A673 (cell line): Measurements from ENCODE around the gene STK32A.

Experiments used
- EZH2 ChIP-seq: fragments of 200-600 bp; sonication (generic); IDR thresholded peaks from 2 replicates; pipeline ENCODE4 v1.6.1; 2017; ENCODE audit warnings: borderline replicate concordance, low read depth, mild to moderate bottlenecking, mixed read lengths, antibody characterized with exemption, low read length; ENCODE audit not compliant: poor library complexity, severe bottlenecking
- TF ChIP-seq, protein P1 (sequence below): fragments of 300-800, 200-600 bp; sonication (generic); conservative IDR thresholded peaks from 2 replicates; pipeline ENCODE4 v1.5.1; 2017; ENCODE audit warnings: low read depth, mild to moderate bottlenecking, antibody characterized with exemption, low read length, moderate library complexity, mixed read lengths

DNA sequence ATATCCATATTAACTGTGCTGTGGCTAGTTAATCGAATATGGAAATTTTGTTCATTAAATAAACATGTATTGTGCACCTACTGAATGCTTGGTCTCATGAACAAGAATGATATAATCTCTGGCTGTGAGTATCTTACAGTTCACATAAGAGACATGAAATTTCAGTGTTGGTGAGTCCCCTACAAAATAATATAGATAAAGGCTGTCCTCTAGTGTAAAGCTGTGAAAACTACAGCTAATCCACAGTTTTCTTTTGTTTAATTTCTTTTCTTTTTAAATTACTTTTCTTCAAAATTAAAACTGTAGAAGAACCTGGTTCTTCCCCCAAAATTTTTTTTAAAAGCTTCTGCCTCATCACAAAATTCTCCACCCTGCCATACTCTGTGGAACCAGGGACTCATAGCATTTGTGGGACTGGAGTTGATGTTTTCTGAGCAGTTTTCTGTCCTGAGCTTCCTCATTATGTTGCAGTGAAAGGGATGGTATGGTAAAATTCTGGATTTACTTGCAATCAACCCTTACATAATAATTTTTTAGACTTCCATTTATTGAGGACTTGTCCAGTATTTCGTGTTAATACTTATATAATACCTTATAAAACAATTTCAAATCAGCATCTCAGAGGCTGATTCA lies 135.0 kb downstream of the STK32A start:
- TF ChIP-seq, protein P1, sequence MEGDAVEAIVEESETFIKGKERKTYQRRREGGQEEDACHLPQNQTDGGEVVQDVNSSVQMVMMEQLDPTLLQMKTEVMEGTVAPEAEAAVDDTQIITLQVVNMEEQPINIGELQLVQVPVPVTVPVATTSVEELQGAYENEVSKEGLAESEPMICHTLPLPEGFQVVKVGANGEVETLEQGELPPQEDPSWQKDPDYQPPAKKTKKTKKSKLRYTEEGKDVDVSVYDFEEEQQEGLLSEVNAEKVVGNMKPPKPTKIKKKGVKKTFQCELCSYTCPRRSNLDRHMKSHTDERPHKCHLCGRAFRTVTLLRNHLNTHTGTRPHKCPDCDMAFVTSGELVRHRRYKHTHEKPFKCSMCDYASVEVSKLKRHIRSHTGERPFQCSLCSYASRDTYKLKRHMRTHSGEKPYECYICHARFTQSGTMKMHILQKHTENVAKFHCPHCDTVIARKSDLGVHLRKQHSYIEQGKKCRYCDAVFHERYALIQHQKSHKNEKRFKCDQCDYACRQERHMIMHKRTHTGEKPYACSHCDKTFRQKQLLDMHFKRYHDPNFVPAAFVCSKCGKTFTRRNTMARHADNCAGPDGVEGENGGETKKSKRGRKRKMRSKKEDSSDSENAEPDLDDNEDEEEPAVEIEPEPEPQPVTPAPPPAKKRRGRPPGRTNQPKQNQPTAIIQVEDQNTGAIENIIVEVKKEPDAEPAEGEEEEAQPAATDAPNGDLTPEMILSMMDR = peak; percentile 54
- TF ChIP-seq EZH2 = no peak
